ENCODE results near the gene ONECUT3. TPM values are rescaled to one million over a fixed set of nuclear protein-coding genes. Genes with fewer than 3 reads are reported as not detected.
A peak's percentile ranks its signal among the peaks of the same experiment; 100 is the strongest.

Gene ONECUT3
- total RNA-seq, 1 experiment from 2014 or later: 0.04 TPM

- ATAC-seq (no peak), DNase-seq (ENCODE audit: low spot score) (no peak)
- no peak overlapping the region for H3K27ac Mint-ChIP-seq
- H3K9me3 Mint-ChIP-seq: no peaks in the 10 kb centered on the region
- H3K36me3 Mint-ChIP-seq: no peaks in the 10 kb centered on the region
- TF ChIP-seq CBFB (CRISPR knock-in tag; IDR thresholded peaks at IDR 0.05; ENCODE audit: low read depth) (no peak), JAZF1 (CRISPR knock-in tag; IDR thresholded peaks at IDR 0.05) (no peak), ZNF512 (CRISPR knock-in tag; IDR thresholded peaks at IDR 0.05; ENCODE audit: borderline replicate concordance) (no peak), SOX15 (CRISPR knock-in tag; IDR thresholded peaks at IDR 0.05) (no peak), JUN (CRISPR knock-in tag; IDR thresholded peaks at IDR 0.05) (no peak), RORB (CRISPR knock-in tag; IDR thresholded peaks at IDR 0.05) (no peak), ESRRA (CRISPR knock-in tag; IDR thresholded peaks at IDR 0.05; ENCODE audit: borderline replicate concordance) (no peak), GTF2I (CRISPR knock-in tag; conservative IDR thresholded peaks at IDR 0.05) (no peak), ZNF138 (CRISPR knock-in tag; conservative IDR thresholded peaks at IDR 0.05) (no peak)
- TF ChIP-seq, protein P1, sequence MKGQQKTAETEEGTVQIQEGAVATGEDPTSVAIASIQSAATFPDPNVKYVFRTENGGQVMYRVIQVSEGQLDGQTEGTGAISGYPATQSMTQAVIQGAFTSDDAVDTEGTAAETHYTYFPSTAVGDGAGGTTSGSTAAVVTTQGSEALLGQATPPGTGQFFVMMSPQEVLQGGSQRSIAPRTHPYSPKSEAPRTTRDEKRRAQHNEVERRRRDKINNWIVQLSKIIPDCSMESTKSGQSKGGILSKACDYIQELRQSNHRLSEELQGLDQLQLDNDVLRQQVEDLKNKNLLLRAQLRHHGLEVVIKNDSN (CRISPR knock-in tag; IDR thresholded peaks at IDR 0.05): no peak
- TF ChIP-seq, protein P2, sequence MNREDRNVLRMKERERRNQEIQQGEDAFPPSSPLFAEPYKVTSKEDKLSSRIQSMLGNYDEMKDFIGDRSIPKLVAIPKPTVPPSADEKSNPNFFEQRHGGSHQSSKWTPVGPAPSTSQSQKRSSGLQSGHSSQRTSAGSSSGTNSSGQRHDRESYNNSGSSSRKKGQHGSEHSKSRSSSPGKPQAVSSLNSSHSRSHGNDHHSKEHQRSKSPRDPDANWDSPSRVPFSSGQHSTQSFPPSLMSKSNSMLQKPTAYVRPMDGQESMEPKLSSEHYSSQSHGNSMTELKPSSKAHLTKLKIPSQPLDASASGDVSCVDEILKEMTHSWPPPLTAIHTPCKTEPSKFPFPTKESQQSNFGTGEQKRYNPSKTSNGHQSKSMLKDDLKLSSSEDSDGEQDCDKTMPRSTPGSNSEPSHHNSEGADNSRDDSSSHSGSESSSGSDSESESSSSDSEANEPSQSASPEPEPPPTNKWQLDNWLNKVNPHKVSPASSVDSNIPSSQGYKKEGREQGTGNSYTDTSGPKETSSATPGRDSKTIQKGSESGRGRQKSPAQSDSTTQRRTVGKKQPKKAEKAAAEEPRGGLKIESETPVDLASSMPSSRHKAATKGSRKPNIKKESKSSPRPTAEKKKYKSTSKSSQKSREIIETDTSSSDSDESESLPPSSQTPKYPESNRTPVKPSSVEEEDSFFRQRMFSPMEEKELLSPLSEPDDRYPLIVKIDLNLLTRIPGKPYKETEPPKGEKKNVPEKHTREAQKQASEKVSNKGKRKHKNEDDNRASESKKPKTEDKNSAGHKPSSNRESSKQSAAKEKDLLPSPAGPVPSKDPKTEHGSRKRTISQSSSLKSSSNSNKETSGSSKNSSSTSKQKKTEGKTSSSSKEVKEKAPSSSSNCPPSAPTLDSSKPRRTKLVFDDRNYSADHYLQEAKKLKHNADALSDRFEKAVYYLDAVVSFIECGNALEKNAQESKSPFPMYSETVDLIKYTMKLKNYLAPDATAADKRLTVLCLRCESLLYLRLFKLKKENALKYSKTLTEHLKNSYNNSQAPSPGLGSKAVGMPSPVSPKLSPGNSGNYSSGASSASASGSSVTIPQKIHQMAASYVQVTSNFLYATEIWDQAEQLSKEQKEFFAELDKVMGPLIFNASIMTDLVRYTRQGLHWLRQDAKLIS (CRISPR knock-in tag; IDR thresholded peaks at IDR 0.05; ENCODE audit: borderline replicate concordance): no peak
- POLR2A ChIA-PET: no interaction called here
- 0 out of 2 replicates have a peak overlapping the region, but pooled peaks have one; percentile 12 for H3K4me3 Mint-ChIP-seq
- peaks cover 11% of the 10 kb centered on the region for H3K4me1 Mint-ChIP-seq
- CTCF ChIA-PET: interaction anchor here (1.0 kb wide), 1 partner anchor 85 kb away, joined by 3 read pairs; no protein-coding TSS in a partner anchor
- peaks cover 91% of the 10 kb centered on the region for H3K27me3 Mint-ChIP-seq (ENCODE audit: low read depth)
Observed at GRCh38 chr19:1757468-1758230, 4.3 kb downstream of the ONECUT3 start.

- Mint-ChIP-seq H3K27me3 (ENCODE audit: low read depth) (peaks cover 91% of the 10 kb centered on the region), H3K27ac (no peak overlapping the region)
- POLR2A ChIA-PET: no interaction called here
- TF ChIP-seq ELF4 (CRISPR knock-in tag; IDR thresholded peaks at IDR 0.05; ENCODE audit: low read depth) (no peak), NFE2L1 (CRISPR knock-in tag; IDR thresholded peaks at IDR 0.05) (no peak), NR3C1 (CRISPR knock-in tag; conservative IDR thresholded peaks at IDR 0.05; ENCODE audit: low read depth) (no peak), ZNF423 (CRISPR knock-in tag; IDR thresholded peaks at IDR 0.05) (no peak), NR1H2 (CRISPR knock-in tag; IDR thresholded peaks at IDR 0.05) (no peak), ATF1 (CRISPR knock-in tag; IDR thresholded peaks at IDR 0.05) (no peak), ATF6 (CRISPR knock-in tag; IDR thresholded peaks at IDR 0.05) (no peak), GTF2I (CRISPR knock-in tag; conservative IDR thresholded peaks at IDR 0.05) (no peak), RELA (CRISPR knock-in tag; IDR thresholded peaks at IDR 0.05; ENCODE audit: borderline replicate concordance) (no peak), GRHL2 (CRISPR knock-in tag; IDR thresholded peaks at IDR 0.05; ENCODE audit: insufficient replicate concordance, severe bottlenecking) (no peak), ZNF138 (CRISPR knock-in tag; conservative IDR thresholded peaks at IDR 0.05) (no peak), ZNF512 (CRISPR knock-in tag; IDR thresholded peaks at IDR 0.05; ENCODE audit: borderline replicate concordance) (no peak)
- TF ChIP-seq, protein P3, sequence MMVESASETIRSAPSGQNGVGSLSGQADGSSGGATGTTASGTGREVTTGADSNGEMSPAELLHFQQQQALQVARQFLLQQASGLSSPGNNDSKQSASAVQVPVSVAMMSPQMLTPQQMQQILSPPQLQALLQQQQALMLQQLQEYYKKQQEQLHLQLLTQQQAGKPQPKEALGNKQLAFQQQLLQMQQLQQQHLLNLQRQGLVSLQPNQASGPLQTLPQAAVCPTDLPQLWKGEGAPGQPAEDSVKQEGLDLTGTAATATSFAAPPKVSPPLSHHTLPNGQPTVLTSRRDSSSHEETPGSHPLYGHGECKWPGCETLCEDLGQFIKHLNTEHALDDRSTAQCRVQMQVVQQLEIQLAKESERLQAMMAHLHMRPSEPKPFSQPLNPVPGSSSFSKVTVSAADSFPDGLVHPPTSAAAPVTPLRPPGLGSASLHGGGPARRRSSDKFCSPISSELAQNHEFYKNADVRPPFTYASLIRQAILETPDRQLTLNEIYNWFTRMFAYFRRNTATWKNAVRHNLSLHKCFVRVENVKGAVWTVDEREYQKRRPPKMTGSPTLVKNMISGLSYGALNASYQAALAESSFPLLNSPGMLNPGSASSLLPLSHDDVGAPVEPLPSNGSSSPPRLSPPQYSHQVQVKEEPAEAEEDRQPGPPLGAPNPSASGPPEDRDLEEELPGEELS (CRISPR knock-in tag; IDR thresholded peaks at IDR 0.05): no peak
Observed at GRCh38 chr19:1758231-1758577, 4.9 kb downstream of the ONECUT3 start.

More at GRCh38 chr19:1758231-1758577, 4.9 kb downstream of the ONECUT3 start:
- CTCF ChIA-PET: interaction anchor here (0.6 to 2.4 kb wide), 5 partner anchors 10 to 86 kb away, joined by 3 to 22 read pairs (median 4); no protein-coding TSS in a partner anchor
- ATAC-seq (no peak), DNase-seq (ENCODE audit: low spot score) (no peak)
- H3K4me1 Mint-ChIP-seq: peaks cover 9% of the 10 kb centered on the region
- H3K4me3 Mint-ChIP-seq: peak overlapping the region; percentile 12; the same call in 1 of the 2 replicates
- H3K36me3 Mint-ChIP-seq: no peaks in the 10 kb centered on the region
- H3K9me3 Mint-ChIP-seq: no peaks in the 10 kb centered on the region

Data from WTC11 (cell line).